GM23338 (cell line): Measurements from ENCODE around the gene SPCS1. TPM values are rescaled to one million over a fixed set of nuclear protein-coding genes. Genes with fewer than 3 reads are reported as not detected.

ENCODE experiments used
- ATAC-seq: fragments of 200-7000 bp; cut with Tn5 transposase; 3 replicates; pipeline ENCODE4 v1.9.1; 2020
- DNase-seq: peaks from one replicate; pipeline ENCODE4 v3.0.0-alpha.2; 2015; ENCODE audit warnings: low spot score
- H2AFZ ChIP-seq: fragments of 200-600 bp; sonication (generic); 2 replicates; pipeline ENCODE4 v1.8.0; 2016; ENCODE audit warnings: antibody characterized with exemption, mild to moderate bottlenecking, moderate library complexity
- H3F3A ChIP-seq: fragments of 200-600 bp; sonication (generic); replicated peaks from 2 replicates; pipeline ENCODE4 v1.8.0; 2017; ENCODE audit warnings: antibody characterized with exemption, mixed run types, low read depth
- H3K27ac ChIP-seq: fragments of 200-600 bp; sonication (generic); 2 replicates; pipeline ENCODE4 v1.6.1; 2016; ENCODE audit warnings: low read depth
- H3K27me3 ChIP-seq: fragments of 200-600 bp; sonication (generic); 2 replicates; pipeline ENCODE4 v1.8.0; 2016; ENCODE audit warnings: mild to moderate bottlenecking, mixed run types, moderate library complexity; ENCODE audit not compliant: insufficient read depth
- H3K36me3 ChIP-seq: fragments of 200-600 bp; sonication (generic); 2 replicates; pipeline ENCODE4 v1.8.0; 2016; ENCODE audit warnings: mild to moderate bottlenecking; ENCODE audit not compliant: insufficient read depth
- H3K4me1 ChIP-seq: fragments of 200-600 bp; sonication (generic); 2 replicates; pipeline ENCODE4 v1.8.0; 2016; ENCODE audit warnings: mild to moderate bottlenecking, moderate library complexity; ENCODE audit not compliant: insufficient read depth
- H3K4me2 ChIP-seq: fragments of 200-600 bp; sonication (generic); 2 replicates; pipeline ENCODE4 v1.7.1; 2017; ENCODE audit warnings: mixed run types
- H3K4me3 ChIP-seq: fragments of 200-600 bp; sonication (generic); 2 replicates; pipeline ENCODE4 v1.6.1; 2016; ENCODE audit warnings: mixed run types
- H3K79me2 ChIP-seq: fragments of 200-600 bp; sonication (generic); replicated peaks from 2 replicates; pipeline ENCODE4 v1.8.0; 2017; ENCODE audit warnings: mild to moderate bottlenecking; ENCODE audit not compliant: insufficient read depth
- H3K9me2 ChIP-seq: fragments of 200-600 bp; sonication (generic); 2 replicates; pipeline ENCODE4 v1.8.0; 2017; ENCODE audit not compliant: insufficient read depth
- H4K20me1 ChIP-seq: fragments of 200-600 bp; sonication (generic); replicated peaks from 2 replicates; pipeline ENCODE4 v1.8.0; 2017; ENCODE audit warnings: mild to moderate bottlenecking; ENCODE audit not compliant: insufficient read depth
- H3K27ac Mint-ChIP-seq: 2 replicates; pipeline ENCODE4 v1.8.0; 2020; ENCODE audit warnings: inconsistent platforms, mild to moderate bottlenecking, moderate library complexity, mixed read lengths
- H3K27me3 Mint-ChIP-seq: 3 replicates; pipeline ENCODE4 v1.8.0; 2022; ENCODE audit warnings: low read depth, mild to moderate bottlenecking, moderate library complexity, mixed read lengths, inconsistent platforms; ENCODE audit not compliant: insufficient read depth, poor library complexity
- H3K36me3 Mint-ChIP-seq: 3 replicates; pipeline ENCODE4 v1.8.0; 2021; ENCODE audit warnings: low read depth, mild to moderate bottlenecking, inconsistent platforms, moderate library complexity, mixed read lengths
- H3K4me1 Mint-ChIP-seq: 3 replicates; pipeline ENCODE4 v1.8.0; 2020; ENCODE audit warnings: mild to moderate bottlenecking, inconsistent platforms, mixed read lengths
- H3K4me3 Mint-ChIP-seq: 3 replicates; pipeline ENCODE4 v1.8.0; 2021; ENCODE audit warnings: moderate library complexity, mild to moderate bottlenecking, inconsistent platforms, mixed read lengths
- H3K9me3 Mint-ChIP-seq: 3 replicates; pipeline ENCODE4 v1.8.0; 2020; ENCODE audit warnings: moderate library complexity, mild to moderate bottlenecking, inconsistent platforms, mixed read lengths
- EZH2 ChIP-seq: fragments of 200-600 bp; sonication (generic); IDR thresholded peaks from one replicate; pipeline ENCODE4 v1.8.0; 2017; ENCODE audit warnings: antibody characterized with exemption, mild to moderate bottlenecking, low read depth; ENCODE audit not compliant: unreplicated experiment
- EZH2phosphoT487 ChIP-seq: fragments of 200-600 bp; sonication (generic); IDR thresholded peaks from one replicate; pipeline ENCODE4 v1.8.1; 2018; ENCODE audit warnings: antibody characterized with exemption; ENCODE audit not compliant: unreplicated experiment
- JUNB ChIP-seq: IDR thresholded peaks from one replicate; pipeline ENCODE4 v1.6.1; 2016; ENCODE audit warnings: antibody characterized with exemption; ENCODE audit not compliant: unreplicated experiment
- NANOG ChIP-seq: IDR thresholded peaks from 2 replicates; pipeline ENCODE4 v1.6.1; 2016; ENCODE audit warnings: antibody characterized with exemption, borderline replicate concordance
- POLR2AphosphoS5 ChIP-seq: IDR thresholded peaks from 2 replicates; pipeline ENCODE4 v1.6.1; 2016; ENCODE audit warnings: antibody characterized with exemption, low read depth
- ZNF114 ChIP-seq: fragments of 250-450 bp; sonication (Bioruptor Pico); IDR thresholded peaks from 2 replicates; pipeline ENCODE4 v1.5.0; 2020; ENCODE audit warnings: mild to moderate bottlenecking, moderate library complexity
- ZNF331 ChIP-seq: fragments of 250-450 bp; sonication (Bioruptor Pico); IDR thresholded peaks from 2 replicates; pipeline ENCODE4 v1.5.0; 2020; ENCODE audit warnings: low read depth, mild to moderate bottlenecking, moderate library complexity
- polyA plus RNA-seq: library from polyadenylated mRNA; unstranded; fragments of >200 nt; fragmentation: Nextera tagmentation; extraction: Ambion mirVana; gene quantifications from 2 replicates; pipeline ENCODE4 v1.2.1, GENCODE V29; 2016
- total RNA-seq: library from RNA; depleted of rRNA; stranded (reverse); fragments of >200 nt; shearing (Covaris generic); gene quantifications from 2 replicates; pipeline ENCODE4 v1.2.3, GENCODE V29; 2014
- TF ChIP-seq, protein P1 (sequence below), 2 experiments: fragments of 200-600 bp in 1 of 2; sonication (generic) in 1 of 2; conservative IDR thresholded peaks; 2 replicates each; pipeline versions ENCODE4 v1.5.1 to v1.6.1; 2016 to 2017; ENCODE audit warnings: antibody characterized with exemption in 2 of 2, low read depth in 2 of 2, mild to moderate bottlenecking in 2 of 2, moderate library complexity in 1 of 2
- TF ChIP-seq, protein P2 (sequence below): IDR thresholded peaks from 2 replicates; pipeline ENCODE4 v1.6.1; 2016; ENCODE audit warnings: antibody characterized with exemption
- TF ChIP-seq, protein P3 (sequence below): IDR thresholded peaks from one replicate; pipeline ENCODE4 v1.6.1; 2018; ENCODE audit warnings: antibody characterized with exemption; ENCODE audit not compliant: unreplicated experiment
- TF ChIP-seq, protein P4 (sequence below): fragments of 250-450 bp; sonication (Bioruptor Pico); IDR thresholded peaks from 2 replicates; pipeline ENCODE4 v1.5.0; 2020; ENCODE audit warnings: mild to moderate bottlenecking, moderate library complexity

SPCS1 gene
- total and polyA plus RNA-seq, 2 experiments from 2014 or later: 165 to 288 TPM

DNA sequence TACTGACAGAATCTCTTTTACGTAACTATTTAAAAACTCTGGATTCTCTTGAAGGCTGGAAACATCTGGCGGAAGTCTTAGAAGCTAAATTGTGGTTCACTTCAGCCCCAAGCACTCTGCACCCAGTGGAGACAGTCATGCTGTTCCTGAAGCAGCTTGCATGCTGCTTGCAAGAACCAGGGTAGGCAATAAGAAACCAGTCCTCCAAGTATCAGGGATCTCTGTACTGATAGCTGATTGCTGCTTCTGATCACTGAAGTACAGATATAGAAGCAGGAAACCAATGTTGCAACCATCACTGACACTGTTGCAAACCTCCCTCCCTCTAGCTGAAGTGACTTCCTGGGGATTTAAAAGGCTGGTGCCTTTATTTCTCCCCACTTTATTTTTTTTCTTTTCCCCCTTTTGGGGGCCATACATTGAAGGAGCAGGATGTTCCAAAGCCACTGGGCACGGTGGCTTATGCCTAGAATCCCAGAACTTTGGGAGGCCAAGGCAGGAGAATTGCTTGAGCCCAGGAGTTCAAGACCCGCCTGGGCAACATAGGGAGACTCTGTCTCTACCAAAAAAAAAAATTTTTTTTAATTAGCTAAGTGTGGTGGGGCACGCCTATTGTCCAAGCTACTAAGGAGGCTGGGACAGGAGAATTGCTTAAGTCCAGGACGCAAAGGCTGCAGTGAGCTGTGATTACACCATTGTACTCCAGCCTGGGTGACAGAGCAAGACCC lies 15.3 kb downstream of the SPCS1 start (continued):
- TF ChIP-seq, protein P1, sequence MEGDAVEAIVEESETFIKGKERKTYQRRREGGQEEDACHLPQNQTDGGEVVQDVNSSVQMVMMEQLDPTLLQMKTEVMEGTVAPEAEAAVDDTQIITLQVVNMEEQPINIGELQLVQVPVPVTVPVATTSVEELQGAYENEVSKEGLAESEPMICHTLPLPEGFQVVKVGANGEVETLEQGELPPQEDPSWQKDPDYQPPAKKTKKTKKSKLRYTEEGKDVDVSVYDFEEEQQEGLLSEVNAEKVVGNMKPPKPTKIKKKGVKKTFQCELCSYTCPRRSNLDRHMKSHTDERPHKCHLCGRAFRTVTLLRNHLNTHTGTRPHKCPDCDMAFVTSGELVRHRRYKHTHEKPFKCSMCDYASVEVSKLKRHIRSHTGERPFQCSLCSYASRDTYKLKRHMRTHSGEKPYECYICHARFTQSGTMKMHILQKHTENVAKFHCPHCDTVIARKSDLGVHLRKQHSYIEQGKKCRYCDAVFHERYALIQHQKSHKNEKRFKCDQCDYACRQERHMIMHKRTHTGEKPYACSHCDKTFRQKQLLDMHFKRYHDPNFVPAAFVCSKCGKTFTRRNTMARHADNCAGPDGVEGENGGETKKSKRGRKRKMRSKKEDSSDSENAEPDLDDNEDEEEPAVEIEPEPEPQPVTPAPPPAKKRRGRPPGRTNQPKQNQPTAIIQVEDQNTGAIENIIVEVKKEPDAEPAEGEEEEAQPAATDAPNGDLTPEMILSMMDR (conservative IDR thresholded peaks at IDR 0.05; ENCODE audit: low read depth in 2 of 2): no peak

DNA sequence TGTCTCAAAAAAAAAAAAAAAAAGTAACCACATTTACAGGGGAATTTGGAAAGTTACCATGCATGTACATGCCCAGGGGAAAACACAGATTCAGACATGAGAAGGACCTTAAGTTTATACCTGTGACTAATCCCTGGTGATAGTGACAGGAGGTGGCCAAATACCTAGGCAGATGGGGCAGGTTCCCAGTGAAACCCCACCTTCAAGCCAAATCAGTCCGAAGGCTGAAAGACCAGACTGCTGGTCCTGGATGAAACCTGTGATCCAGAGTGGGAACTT lies 15.8 kb downstream of the SPCS1 start:
- Mint-ChIP-seq H3K4me3 (no peak overlapping the region), H3K27ac (no peak overlapping the region), H3K9me3 (no peaks in the 10 kb centered on the region; the same call in 2 of the 3 replicates), H3K27me3 (peaks cover 11% of the 10 kb centered on the region), H3K36me3 (peaks cover 7% of the 10 kb centered on the region), H3K4me1 (no peaks in the 10 kb centered on the region)
- Histone ChIP-seq H3K9me2 (no peaks in the 10 kb centered on the region), H3K4me3 (no peak overlapping the region), H3K79me2 (no peaks in the 10 kb centered on the region), H3K36me3 (no peaks in the 10 kb centered on the region), H3K4me1 (no peaks in the 10 kb centered on the region), H4K20me1 (no peaks in the 10 kb centered on the region), H3K27me3 (no peaks in the 10 kb centered on the region), H3K27ac (no peak overlapping the region), H3F3A (no peaks in the 10 kb centered on the region), H2AFZ (no peak overlapping the region), H3K4me2 (no peak overlapping the region)
- no peak for ATAC-seq
- no peak for DNase-seq
- TF ChIP-seq, protein P2, sequence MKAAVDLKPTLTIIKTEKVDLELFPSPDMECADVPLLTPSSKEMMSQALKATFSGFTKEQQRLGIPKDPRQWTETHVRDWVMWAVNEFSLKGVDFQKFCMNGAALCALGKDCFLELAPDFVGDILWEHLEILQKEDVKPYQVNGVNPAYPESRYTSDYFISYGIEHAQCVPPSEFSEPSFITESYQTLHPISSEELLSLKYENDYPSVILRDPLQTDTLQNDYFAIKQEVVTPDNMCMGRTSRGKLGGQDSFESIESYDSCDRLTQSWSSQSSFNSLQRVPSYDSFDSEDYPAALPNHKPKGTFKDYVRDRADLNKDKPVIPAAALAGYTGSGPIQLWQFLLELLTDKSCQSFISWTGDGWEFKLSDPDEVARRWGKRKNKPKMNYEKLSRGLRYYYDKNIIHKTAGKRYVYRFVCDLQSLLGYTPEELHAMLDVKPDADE: no peak
- no peak for TF ChIP-seq ZNF114 (CRISPR knock-in tag)
- no peak for TF ChIP-seq EZH2
- no peak for TF ChIP-seq POLR2AphosphoS5
- TF ChIP-seq EZH2phosphoT487: no peak
- TF ChIP-seq JUNB: no peak
- no peak for TF ChIP-seq ZNF331 (CRISPR knock-in tag)
- no peak for TF ChIP-seq NANOG
- TF ChIP-seq, protein P3, sequence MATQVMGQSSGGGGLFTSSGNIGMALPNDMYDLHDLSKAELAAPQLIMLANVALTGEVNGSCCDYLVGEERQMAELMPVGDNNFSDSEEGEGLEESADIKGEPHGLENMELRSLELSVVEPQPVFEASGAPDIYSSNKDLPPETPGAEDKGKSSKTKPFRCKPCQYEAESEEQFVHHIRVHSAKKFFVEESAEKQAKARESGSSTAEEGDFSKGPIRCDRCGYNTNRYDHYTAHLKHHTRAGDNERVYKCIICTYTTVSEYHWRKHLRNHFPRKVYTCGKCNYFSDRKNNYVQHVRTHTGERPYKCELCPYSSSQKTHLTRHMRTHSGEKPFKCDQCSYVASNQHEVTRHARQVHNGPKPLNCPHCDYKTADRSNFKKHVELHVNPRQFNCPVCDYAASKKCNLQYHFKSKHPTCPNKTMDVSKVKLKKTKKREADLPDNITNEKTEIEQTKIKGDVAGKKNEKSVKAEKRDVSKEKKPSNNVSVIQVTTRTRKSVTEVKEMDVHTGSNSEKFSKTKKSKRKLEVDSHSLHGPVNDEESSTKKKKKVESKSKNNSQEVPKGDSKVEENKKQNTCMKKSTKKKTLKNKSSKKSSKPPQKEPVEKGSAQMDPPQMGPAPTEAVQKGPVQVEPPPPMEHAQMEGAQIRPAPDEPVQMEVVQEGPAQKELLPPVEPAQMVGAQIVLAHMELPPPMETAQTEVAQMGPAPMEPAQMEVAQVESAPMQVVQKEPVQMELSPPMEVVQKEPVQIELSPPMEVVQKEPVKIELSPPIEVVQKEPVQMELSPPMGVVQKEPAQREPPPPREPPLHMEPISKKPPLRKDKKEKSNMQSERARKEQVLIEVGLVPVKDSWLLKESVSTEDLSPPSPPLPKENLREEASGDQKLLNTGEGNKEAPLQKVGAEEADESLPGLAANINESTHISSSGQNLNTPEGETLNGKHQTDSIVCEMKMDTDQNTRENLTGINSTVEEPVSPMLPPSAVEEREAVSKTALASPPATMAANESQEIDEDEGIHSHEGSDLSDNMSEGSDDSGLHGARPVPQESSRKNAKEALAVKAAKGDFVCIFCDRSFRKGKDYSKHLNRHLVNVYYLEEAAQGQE: no peak
- TF ChIP-seq, protein P4, sequence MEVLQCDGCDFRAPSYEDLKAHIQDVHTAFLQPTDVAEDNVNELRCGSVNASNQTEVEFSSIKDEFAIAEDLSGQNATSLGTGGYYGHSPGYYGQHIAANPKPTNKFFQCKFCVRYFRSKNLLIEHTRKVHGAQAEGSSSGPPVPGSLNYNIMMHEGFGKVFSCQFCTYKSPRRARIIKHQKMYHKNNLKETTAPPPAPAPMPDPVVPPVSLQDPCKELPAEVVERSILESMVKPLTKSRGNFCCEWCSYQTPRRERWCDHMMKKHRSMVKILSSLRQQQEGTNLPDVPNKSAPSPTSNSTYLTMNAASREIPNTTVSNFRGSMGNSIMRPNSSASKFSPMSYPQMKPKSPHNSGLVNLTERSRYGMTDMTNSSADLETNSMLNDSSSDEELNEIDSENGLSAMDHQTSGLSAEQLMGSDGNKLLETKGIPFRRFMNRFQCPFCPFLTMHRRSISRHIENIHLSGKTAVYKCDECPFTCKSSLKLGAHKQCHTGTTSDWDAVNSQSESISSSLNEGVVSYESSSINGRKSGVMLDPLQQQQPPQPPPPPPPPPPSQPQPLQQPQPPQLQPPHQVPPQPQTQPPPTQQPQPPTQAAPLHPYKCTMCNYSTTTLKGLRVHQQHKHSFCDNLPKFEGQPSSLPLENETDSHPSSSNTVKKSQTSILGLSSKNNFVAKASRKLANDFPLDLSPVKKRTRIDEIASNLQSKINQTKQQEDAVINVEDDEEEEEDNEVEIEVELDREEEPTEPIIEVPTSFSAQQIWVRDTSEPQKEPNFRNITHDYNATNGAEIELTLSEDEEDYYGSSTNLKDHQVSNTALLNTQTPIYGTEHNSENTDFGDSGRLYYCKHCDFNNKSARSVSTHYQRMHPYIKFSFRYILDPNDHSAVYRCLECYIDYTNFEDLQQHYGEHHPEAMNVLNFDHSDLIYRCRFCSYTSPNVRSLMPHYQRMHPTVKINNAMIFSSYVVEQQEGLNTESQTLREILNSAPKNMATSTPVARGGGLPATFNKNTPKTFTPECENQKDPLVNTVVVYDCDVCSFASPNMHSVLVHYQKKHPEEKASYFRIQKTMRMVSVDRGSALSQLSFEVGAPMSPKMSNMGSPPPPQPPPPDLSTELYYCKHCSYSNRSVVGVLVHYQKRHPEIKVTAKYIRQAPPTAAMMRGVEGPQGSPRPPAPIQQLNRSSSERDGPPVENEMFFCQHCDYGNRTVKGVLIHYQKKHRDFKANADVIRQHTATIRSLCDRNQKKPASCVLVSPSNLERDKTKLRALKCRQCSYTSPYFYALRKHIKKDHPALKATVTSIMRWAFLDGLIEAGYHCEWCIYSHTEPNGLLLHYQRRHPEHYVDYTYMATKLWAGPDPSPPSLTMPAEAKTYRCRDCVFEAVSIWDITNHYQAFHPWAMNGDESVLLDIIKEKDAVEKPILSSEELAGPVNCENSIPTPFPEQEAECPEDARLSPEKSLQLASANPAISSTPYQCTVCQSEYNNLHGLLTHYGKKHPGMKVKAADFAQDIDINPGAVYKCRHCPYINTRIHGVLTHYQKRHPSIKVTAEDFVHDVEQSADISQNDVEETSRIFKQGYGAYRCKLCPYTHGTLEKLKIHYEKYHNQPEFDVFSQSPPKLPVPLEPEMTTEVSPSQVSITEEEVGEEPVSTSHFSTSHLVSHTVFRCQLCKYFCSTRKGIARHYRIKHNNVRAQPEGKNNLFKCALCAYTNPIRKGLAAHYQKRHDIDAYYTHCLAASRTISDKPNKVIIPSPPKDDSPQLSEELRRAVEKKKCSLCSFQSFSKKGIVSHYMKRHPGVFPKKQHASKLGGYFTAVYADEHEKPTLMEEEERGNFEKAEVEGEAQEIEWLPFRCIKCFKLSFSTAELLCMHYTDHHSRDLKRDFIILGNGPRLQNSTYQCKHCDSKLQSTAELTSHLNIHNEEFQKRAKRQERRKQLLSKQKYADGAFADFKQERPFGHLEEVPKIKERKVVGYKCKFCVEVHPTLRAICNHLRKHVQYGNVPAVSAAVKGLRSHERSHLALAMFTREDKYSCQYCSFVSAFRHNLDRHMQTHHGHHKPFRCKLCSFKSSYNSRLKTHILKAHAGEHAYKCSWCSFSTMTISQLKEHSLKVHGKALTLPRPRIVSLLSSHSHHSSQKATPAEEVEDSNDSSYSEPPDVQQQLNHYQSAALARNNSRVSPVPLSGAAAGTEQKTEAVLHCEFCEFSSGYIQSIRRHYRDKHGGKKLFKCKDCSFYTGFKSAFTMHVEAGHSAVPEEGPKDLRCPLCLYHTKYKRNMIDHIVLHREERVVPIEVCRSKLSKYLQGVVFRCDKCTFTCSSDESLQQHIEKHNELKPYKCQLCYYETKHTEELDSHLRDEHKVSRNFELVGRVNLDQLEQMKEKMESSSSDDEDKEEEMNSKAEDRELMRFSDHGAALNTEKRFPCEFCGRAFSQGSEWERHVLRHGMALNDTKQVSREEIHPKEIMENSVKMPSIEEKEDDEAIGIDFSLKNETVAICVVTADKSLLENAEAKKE (CRISPR knock-in tag): no peak
